Fibroblast of the aortic adventitia (primary cell): ENCODE measurements around the gene B3GALNT1. TPM values are rescaled to one million over a fixed set of nuclear protein-coding genes. Genes with fewer than 3 reads are reported as not detected.

Source experiments
- DNase-seq: peaks from one replicate; pipeline ENCODE4 v3.0.0-alpha.2; 2010; ENCODE audit warnings: low read depth
- H3K4me3 ChIP-seq: 2 replicates; pipeline ENCODE4 v1.5.1; 2011; ENCODE audit warnings: low read depth, mild to moderate bottlenecking, control low read depth, low read length, moderate library complexity
- CTCF ChIP-seq: IDR thresholded peaks from 2 replicates; pipeline ENCODE4 v1.5.1; 2011; ENCODE audit warnings: mild to moderate bottlenecking, low read length, control low read depth, inconsistent platforms; ENCODE audit not compliant: insufficient read depth
- total RNA-seq: library from RNA; depleted of rRNA; stranded (reverse); fragments of >200 nt; gene quantifications from 2 replicates; pipeline ENCODE4 v1.2.3, GENCODE V29; 2012; ENCODE audit warnings: low replicate concordance

Gene B3GALNT1
- total RNA-seq, 1 donor, result 14.2 TPM

GRCh38 chr3:161103776-161104385, 1.3 kb downstream of the B3GALNT1 start:
- no peak for TF ChIP-seq CTCF
- peak overlapping the region; percentile 76 for H3K4me3 ChIP-seq
- no peak for DNase-seq

DNA sequence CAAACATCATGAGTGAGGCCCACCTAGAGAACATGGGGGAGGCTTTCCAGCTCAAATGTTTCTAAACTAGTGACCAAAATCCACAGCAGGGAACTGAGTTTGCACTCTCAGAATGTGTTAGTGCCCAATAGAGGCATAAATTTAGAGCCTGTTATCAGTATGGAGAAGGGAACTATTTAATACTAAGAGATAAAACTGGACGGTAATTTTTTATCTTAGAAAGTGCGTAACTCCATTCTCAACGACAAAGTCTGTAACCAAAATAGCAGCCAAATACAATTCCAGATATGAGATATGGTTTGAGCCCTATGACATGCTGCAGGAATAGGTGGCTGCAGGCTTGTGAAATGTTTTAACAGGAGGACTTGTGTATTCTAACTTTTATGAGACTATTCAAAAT, 3.5 kb downstream of the B3GALNT1 start:
- DNase-seq, result no peak
- no peak for TF ChIP-seq CTCF

GRCh38 chr3:161100994-161101393, 4.2 kb downstream of the B3GALNT1 start:
- no peak overlapping the region for H3K4me3 ChIP-seq
- TF ChIP-seq CTCF, result no peak
- no peak for DNase-seq

More for the DNA sequence above, 3.5 kb downstream of the B3GALNT1 start:
- H3K4me3 ChIP-seq, result no peak overlapping the region

- peak; percentile 14 for TF ChIP-seq CTCF
- no peak for DNase-seq
- no peak overlapping the region for H3K4me3 ChIP-seq
These were observed 8.3 kb downstream of the B3GALNT1 start for GRCh38 chr3:161096771-161097367.

- H3K4me3 ChIP-seq, result no peak overlapping the region
- DNase-seq, result no peak
- TF ChIP-seq CTCF, result no peak
These were observed 11.3 kb downstream of the B3GALNT1 start for GRCh38 chr3:161093895-161094294.

- no peak for DNase-seq
- no peak overlapping the region for H3K4me3 ChIP-seq
- TF ChIP-seq CTCF, result no peak
These were observed 20.9 kb downstream of the B3GALNT1 start for GRCh38 chr3:161084277-161084676.
